NCI-H1417 treated with DMSO at 0.1 percent for 48 hours (cell line): Measurements from ENCODE around the gene RDH16.
"Not testable (repeated sequence)": the region's sequence is repeated elsewhere in the genome, so short reads cannot be mapped to it uniquely, and the experiment has no call there.

Source experiments
- DNase-seq: peaks from one replicate; lab custom pipeline; 2025; lab: John Stamatoyannopoulos, UW

RDH16 gene

DNA sequence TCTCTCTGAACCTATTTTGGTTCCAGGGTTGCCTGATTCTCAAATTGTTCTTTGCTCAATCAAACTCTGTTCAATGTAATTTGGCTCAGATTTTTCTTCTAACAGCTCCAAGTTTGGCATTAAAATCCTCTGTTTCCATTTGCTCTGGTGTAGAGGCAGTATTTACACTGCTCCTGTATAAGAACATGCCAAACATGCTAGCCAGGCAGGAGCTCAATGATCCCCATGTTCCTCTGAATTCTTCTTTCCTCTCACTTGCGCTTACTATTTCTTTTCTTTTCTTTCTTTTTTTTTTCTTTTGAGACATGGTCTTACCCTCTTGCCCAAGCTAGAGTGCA, 40.4 kb downstream of the RDH16 start:
- DNase-seq: no peak

DNA sequence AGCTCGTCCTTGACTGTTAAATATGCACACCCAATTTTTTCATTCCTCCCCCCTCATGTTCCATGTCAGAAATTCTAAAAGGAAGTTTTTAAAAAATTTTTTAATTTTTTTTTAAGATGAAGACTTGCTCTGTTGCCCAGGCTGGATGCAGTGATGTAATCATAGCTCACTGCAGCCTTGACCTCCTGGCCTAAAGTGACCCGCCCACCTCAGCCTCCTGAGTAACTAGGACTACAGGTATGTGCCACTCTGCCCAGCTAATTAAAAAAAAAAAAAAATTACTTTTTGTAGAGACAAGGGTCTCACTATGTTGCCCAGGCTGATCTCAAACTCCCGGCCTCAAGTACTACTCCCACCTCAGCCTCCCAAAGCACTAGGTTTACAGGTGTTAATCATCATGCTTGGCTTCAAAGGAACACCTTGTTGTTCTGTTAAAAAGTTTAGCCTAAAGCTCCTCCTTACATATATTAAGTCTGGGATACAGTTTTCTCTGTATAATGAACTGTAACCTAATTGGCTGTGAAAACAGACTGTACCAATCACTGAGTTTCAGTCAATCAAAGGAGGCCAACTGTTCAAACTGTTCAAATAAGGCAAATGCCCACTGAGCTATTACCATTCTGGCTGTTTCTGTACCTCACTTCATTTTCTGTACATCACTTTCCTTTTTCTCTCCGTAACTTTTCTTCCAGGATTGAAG, 41.0 kb downstream of the RDH16 start:
- no peak for DNase-seq

DNA sequence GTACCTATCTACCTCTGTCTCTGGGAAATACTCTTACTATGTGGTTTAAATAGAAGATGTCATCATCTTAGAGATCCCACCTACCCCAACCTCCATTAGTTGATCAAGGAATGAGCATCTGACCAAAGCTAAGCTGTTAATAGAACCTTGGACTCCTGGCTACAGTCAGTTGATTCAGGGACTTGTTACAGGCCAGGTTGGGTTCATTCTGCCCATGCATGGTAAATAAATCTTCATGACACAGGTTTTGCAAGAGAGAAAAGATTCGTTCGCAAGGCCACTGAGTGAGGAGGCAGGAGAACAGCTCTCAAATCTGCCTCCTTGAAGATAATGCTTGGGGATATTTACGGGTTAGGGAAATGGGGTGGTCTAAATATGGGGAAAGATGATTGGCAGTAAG, 42.7 kb downstream of the RDH16 start:
- DNase-seq: no peak

DNA sequence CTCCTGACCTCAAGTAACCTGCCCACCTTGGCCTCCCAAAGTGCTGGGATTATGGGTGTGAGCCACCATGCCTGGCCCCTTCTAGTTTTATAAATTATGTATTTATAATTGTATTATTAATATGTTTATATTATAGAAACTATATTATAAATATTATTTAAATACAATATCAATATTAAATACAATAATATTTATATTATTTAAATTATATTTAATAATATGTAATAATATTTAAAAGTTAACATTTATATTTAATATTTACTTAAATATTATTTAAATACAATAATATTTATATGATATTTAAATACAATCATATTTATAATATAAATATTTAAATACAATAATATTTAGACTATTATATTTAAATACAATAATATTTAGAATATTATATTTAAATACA, 43.2 kb downstream of the RDH16 start:
- DNase-seq: no peak

DNA sequence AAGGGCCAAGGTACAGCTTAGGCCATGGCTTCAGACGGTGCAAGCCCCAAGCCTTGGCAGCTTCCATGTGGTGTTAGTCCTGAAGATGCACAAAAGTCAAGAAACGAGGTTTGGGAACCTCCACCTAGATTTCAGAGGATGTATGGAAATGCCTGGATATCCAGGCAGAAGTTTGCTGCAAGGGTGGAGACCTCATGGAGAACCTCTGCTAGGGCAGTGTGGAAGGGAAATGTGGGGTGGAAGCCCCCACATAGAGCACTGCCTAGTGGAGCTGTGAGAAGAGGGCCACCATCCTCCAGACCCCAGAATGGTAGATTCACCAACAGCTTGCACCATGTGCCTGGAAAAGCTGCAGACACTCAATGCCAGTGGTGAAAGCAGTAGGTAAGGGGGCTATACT, 48.0 kb downstream of the RDH16 start:
- DNase-seq: not testable (repeated sequence)

DNA sequence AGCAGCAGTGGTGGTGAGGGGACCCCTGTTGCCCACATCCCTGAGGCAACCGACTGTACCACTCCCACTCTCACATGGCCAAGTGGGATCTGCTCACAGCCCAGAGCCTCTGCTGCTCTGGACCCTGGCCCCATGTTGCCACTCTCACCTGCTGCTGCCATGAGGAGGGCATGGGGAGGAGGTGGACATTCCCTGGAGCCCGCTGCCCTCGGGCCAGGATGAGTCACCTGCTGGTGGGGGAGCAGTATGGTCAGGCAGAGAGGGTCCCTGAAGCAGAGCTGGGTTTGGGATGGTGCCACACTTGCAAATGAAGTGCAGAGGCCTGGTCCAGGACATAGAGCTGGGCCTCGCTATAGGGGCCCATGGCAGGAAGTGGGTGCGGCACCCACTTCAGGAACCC, 49.3 kb downstream of the RDH16 start:
- DNase-seq: no peak

DNA sequence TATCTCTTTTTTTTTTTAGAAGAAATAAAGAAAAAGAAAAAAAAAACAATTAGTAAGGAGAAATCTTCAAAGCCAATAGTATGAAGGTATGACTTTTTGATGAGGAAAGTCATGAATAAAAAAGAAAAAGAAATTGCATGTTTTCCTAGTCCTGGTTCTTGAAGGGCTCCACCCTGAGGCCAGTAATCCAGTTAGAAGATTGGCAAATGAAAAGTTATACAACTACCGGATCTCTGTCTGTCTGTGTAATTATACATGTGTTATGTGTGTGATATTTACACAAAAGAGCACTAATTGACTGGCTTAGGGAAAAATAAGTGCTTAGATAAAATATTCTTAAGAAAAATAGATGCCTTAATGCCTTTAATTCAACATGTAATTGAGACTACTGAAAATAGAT, 51.6 kb downstream of the RDH16 start:
- no peak for DNase-seq

DNA sequence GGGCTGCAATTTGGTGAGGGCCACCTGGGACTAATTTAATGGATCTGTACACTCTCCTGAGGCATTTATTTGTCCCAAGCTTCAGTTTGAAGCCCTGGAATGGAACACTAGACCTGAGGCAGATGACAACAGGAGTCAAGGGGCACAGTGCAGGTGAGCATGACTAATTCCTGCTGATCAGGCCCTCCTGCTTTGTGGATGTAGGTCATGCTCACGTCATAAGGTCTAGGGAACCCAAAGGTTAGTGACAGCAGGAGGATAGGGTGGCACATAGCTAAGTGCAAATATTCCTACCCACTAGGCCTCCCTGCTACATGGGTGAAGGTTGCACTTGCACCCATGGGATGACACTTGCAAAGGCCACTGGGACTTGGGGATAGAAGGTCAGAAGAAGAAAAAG, 54.0 kb downstream of the RDH16 start:
- no peak for DNase-seq
